Hippocampal formation (tissue), 2 donors: ENCODE data around the gene ASF1B.
A peak's percentile ranks its signal among the peaks of the same experiment; 100 is the strongest.
"Not testable (repeated sequence)": the region's sequence is repeated elsewhere in the genome, so short reads cannot be mapped to it uniquely, and the experiment has no call there.

Experiments used
- DNase-seq, 2 donors: peaks; one replicate each; lab custom pipeline; 2025; lab: John Stamatoyannopoulos, UW

Gene ASF1B

DNA sequence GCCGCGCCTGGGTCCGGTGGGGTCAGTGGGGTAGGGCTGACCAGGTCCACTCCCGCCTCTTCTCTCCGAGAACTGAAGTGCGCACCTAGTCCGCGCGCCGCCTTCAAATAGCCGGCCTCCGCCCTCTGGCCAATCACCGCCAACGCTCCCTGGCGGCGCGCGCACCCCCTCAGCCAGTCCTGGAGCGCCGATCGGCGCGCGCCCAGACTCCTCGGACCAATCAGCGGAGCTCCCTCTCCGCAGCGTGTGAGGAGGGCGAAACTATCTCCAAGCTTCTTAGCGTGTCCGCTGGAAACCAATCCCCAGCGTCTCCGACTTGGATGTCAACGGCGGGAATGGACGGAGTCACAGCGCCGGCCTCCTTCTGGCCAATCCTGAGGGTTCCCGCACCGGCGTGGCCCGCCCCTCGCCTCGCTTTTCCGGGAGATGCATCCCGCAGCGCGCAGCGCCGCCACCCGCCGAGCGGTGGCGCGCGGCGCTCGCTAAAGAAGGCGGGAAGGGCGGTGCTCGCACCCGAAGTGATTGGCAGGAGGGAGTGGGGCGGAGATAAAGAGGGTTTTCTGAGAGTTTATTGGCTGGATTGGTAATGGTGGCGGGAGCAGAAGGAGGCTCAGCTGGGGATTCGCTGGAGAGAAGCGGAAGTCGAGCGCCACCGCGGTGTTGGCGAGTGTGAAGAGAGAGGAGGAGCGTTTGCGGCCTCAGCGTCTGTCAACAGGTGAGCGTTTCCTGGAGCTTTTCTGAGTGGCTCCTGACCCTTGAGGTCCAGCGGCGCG is at the start of gene ASF1B:
Gene ASF1B, minus strand, starts transcription at position 81 of the 773 bp plus-strand sequence. CDS start 133 bp downstream, outside the sequence.
- peak; percentile 99 to 100 for DNase-seq

DNA sequence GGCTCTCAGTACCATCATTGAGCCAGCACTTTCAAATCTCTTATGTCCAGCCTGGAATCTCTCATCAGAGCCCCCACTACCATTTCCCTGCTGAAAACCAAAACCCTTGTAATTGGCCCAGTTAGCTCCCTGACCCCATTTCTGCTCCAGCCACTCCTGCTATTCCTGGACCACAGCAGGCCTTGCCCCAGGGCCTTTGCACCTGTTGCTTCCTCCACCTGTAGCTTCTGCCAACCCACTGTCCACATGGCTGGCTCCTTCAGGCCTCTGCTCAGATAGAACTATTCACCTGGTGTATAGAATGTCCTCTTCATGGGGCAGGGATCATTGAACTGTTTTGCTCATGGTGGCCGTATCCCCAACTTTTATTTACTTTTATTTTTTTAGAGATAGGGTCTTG is 49.3 kb upstream of the ASF1B start:
- DNase-seq: not testable (repeated sequence)

DNA sequence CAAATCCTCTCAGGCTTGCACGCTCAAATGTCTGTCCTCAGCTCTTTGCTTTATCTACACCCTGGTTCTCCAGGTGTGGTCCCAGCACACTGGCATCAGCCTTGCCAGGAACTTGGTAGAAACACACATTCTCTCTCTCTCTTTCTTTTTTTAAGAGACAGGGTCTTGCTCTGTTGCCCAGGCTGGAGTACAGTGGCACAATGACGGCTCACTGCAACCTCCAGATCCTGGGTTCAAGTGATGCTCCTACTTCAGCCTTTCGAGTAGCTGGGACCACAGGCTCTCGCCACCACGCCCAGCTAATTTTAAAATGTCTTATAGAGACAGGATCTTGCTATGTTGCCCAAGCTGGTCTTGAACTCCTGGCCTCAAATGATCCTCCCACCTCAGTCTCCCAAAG is 48.8 kb upstream of the ASF1B start:
- no peak for DNase-seq

DNA sequence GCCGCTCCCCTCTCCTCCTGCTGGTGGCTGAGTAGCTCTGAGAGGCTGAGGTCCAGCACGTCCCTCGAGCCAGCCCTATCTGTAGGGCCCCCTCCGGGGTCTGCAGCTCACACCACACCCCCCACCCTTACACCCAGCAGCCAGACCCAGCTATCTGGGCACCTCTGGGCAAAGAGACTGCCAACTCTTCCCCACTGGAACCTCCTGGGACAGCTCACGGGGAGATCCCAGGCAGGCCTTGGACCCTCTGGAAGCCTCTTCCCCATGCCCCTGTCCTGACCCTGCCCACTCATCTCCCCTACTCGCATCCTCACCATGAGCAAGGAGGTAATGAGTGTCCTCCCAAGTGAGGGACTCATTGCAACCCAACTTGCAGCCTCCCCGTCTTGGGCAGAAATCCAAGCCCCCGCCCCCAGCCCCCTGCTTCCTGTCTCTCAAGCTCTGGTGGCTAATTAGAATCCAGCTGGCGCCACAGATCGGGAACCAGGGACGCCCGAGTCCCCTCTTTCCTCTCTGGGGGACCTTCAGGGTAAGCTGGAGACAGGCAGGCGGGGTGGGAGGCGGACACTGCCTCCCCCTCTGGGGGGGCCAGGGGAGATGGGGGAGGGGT is 47.5 kb upstream of the ASF1B start:
- DNase-seq: no peak

DNA sequence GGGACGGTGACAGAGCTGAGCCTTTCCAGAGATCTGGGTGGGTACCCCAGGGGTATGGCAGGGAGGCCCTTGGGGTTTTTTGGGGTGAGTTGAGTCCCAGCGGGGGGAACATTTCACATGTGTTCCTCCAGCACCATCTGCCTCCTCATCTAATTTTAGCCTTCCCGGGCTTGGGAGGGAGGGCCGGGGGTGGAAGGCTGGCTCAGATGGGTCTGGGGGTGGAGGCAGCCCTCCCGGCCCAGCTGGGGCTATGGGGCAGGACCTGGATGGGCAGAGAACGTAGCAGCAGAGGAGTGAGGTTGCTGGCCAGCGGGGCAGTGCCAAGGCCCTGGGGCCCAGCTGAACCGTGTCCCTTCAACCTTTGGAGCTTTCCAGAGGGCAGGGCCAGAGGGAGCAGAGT is 46.1 kb upstream of the ASF1B start:
- DNase-seq: no peak

DNA sequence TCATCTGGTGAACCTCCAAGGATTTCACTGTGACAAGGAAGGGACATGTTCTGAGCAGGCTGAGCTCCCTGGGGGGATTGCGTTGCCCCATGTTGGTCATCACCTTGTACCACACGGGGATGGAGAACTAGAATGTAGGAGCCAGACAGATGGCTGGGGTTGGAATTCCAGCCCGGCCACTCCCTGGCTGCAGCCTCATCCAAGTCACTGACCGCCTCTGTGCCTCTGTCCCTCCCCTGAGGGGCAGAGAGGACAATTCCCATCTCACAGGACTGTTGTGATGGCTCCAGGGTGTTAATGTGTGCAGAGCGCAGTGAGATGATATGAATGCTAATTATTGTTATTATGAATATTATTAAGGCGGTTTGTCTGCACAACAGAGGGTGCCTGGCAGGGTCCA is 45.5 kb upstream of the ASF1B start:
- DNase-seq: no peak

DNA sequence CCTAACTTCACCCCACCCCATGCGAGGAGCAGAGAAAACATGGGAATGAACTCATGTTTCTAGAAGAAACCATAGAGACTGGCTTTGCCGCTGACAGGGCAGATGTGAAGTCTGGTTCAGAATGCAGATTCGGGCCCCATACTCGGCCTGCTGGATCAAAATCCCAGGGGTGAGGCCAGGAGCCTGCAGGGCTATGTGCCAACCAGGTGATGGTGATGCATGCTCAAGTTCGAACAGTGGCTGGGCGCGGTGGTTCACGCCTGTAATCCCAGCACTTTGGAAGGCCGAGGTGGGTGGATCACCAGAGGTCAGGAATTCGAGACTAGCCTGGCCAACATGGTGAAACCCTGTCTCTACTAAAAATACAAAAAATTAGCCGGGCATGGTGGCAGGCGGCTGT is 44.8 kb upstream of the ASF1B start:
- not testable (repeated sequence) for DNase-seq

DNA sequence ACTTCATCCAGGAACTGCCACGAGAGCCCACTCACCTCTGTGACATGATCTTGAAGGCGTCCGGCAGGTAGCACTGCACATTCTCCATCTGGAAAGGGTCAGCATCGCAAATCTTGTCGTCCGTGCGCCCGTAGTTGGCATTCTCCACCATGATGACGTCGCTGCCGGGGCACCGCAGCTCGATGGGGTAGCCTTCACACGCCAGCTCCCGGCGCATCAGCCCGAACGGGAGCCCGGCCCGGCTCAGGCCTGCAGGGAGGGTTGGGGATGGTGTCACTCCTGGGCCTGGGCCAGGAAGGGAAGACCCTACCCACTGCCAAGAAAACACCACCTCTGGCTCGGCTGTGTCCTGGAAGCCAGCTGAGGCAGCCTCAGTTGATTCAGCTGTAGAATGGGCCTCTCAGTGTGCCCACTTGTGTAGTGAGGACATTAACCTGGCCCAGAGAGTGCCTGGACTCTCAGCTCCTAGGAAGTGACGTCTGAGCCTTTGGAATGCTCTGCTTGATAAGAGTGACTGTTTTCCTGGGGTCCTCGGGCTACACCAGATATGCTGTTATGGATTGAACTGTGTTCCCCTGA is 41.2 kb upstream of the ASF1B start:
- no peak for DNase-seq

DNA sequence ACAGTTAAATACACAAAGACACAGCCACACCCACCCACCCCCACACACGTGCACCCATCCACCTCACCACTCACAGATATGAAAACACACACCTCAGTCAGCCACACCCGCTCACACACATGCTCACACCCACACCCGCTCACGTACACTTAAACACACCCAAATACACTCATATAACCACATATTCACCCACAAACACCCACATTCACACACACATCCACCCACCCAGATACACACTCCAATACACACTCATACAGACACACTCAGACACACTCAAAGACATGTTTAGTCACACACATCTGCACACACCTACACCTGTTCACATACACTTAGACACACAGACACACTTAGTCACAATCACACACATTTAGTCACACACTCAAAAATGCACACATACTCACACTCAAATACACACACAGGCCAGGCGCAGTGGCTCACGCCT is 39.0 kb upstream of the ASF1B start:
- no peak for DNase-seq

DNA sequence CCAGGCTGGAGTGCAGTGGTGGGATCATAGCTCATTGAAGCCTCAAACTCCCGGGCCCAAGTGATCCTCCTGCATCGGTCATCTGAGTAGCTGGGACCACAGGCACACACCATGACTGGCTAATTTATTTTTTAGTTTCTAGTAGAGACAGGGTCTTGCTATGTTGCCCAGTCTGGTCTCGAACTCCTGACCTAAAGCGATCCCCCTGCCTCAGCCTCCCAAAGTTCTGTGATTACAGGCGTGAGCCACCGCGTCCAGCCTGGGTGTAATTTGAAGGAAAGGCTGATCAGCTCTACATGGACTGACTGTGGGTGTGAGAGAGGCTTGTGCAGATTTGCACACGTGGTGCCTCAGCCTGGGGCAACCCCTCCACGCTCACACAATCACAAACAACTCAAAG is 38.5 kb upstream of the ASF1B start:
- DNase-seq: no peak

DNA sequence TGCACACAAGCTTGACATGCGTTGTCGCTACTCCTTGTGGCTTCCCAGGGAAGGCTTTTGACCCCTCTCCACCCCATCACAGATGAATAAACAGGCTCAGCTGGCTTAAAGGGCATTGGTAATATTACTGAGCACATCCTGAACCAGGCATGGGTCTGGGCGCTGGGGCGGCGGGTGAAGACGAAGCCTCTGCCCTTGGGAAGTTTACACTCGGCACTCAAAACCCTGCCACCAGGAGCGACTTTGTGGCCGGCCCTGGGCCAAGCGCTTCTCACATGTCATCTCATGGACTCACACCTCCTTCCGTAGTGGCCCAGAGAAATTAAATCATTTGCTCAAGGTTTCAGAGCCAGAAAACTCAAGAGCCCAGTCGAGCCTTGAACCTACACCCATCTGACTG is 32.6 kb upstream of the ASF1B start:
- no peak for DNase-seq

DNA sequence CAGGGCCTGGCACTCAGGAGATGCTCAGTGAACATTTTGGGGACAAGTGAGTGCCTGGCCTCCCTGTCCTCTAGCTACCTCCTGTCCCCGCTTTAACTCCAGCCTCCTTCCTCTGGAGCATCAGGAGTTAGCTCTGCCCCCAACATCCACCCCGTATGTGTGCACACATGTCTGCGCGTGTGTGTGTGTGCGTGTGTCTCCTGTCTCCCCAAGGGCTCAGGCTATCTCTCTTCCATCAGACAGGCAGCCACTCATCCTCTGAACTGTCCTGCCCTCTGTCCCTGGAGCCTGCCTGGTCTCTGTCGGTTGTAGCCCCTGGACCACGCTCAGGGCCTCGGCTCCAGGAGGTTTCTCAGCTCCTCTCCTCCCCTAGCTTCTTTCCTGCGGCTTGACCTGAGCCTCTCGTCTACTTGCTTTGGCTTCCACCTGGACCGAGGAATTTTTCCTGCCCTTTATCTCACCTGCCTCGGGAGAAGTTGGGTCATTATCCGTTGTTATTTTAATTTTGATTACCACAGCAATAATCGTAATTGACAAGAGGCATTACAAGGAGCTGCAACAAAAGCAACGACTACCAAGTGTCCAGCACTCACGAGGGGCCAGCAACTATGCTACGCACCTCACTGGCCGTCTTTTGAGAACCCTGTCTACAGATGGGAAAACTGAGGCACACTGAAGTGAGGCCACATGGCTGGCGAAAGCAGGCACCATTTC is 32.0 kb upstream of the ASF1B start:
- no peak for DNase-seq

DNA sequence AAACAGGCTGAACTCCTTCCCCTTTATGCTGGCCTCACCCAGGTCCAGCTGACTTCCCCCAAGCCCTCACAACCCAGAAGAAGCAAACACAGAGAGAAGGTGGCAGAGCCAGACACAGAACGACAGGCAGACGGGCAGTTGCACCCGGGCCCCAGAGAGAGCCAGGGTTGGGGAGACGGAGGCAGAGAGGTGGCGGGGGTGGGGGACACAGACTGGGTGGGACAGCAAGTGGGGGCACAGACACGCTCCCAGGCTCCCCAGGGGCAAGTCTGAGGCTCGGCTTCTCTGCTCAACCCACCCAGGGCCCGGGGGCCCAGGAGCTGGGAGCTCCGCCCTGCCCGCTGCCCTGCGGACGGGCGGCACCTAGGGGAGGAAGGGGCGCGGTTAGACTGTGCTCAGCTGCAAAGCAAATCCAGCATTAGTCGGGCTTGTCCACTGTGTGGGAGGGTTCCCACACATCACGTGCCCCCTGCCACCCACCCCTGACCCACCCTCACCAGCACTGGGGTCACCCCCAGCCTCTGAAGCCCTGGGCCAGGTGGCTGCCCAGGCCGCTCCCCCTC is 31.3 kb upstream of the ASF1B start:
- no peak for DNase-seq

DNA sequence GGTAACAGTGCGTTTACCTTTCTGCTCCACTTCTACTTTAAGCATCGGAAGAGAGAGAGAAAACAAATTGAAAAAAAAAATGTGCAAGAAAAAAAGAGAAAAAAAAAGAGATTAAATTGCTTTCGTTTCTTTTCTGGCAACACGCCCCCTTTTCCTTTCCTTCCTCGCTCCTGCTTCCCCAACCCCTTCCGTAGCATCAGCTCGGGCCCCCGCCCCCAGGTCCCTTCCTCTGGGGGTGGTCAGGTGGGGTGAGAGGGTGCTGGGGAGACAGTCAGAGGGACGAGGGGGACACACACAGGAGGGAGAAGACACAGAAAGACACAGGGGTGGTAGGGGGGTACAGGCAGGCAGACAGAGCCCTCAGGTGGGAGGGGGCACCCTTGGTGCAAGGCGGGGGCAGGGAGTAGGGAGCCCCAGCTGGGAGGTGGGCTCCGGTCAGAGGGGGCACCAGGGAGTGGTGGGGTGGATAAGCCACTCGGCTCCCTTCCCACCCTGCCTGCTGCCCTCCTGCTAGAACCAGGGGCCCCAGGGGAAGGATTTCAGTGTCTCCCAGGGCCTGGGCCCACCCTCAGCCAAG is 30.7 kb upstream of the ASF1B start:
- DNase-seq: no peak

DNA sequence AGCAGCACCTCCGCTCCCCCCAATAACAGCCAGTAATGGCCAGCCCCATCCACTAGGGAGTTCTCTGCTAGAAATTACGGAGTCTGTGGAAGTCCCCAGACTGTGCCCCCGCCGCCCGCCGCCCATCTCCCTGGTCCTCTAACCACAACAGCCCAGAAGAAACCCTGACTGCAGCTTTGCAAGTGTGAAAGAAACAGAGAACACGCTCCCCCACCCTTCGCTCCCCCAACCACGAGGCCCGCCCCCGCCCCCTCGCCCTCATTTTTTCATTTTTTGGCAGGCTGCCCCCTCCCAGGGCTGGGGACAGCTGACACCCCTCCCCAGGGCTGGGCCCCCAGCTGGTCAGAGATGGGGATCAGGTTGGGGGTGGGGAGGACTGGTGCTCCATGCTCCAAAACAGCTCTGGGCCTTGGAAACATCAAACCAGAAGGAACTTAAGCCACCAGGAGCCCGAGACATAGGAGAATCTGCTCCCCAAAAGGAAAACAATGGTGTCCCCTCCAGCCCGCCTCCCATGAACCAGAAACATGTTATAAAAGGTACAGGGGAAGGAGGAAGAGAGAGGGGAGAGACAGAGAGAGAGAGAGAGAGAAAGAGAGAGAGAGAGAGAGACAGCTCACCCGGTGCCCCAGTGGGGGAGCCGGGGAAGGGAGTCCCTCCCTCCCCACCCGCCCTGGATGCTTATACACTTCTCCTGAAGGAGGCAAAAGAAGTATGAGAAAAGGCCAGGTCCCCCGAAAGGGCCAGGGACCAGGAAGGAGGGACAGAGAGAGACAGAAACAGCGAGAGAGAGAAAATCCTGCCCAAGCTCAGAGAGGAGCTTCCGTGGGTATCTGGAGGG is 29.8 kb upstream of the ASF1B start:
- no peak for DNase-seq

DNA sequence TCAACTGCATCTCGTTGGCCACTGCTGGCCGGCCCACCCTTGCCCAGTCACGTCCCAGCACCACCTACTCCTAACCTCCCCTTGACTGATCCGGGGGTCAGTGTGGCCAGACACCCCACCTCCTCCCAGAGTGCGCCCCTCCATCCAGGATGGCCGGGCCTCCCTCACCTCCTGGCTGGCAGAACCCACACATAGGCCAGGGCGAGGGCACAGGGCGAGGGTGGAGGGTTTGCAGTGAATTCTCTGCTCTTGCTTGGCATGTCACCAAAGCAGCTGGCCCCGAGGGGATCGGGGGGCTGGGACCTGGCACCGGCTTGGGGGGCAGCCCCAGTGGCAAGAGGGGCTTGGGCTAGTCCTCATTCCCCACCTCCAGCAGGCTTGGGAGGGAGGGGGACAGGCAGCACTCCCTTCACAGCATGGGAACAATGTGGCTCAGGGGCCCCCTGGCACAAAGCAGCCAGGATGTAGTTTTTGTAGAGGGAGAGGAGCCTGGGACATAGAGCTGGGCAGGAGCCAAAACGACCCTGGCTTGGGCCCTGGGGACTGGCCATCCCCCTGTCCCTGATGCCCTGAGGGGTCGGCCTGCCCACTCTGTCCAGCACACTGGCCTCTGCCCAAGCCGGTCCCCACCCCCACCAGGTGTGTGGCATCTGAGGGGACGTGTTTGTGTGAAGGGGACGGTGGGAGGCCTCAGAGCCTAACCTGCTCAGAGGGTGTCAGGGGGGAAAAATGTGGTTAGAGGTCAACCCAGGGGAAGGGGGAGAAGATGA is 28.5 kb upstream of the ASF1B start:
- no peak for DNase-seq

DNA sequence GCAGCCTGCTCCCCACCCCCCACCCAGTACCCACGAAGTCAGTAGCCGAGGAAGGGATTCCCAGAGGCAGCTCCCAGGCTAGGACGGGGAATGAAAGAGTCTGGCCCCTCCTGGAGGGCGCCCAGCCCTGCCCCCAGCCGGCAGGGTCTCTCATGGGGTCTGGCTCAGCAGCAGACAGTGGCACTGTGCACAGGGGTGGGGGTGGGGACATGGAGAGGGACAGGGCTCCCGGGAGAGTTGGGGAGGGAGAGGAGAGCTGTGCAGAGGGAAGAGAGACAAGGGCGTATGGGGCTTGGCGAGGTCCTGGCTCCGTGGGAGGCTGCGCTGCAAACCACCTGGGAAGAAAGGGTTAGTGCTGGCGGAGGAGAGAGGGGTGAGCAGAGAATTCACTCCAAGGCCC is 27.7 kb upstream of the ASF1B start:
- DNase-seq: no peak

DNA sequence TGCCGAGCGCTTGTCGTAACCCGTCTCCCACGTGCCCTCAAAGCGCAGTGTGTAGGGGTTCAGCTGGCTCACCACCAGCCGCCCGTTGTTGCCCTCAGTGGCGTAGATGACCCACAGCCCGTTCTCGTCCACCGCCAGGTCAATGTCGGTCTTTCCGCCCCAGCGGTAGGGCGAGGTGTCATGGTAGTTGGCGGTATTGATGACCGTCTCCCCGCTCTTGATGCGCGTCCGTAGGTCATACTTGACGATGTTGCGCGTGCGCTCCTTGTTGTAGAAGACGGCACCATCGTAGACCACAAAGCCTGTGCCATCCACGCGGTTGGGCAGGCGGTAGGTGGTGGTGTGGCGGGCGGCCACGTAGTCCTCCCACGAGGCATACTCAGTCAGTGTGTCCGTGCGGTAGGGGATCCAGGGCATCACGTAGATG is 26.5 kb upstream of the ASF1B start:
- no peak for DNase-seq

DNA sequence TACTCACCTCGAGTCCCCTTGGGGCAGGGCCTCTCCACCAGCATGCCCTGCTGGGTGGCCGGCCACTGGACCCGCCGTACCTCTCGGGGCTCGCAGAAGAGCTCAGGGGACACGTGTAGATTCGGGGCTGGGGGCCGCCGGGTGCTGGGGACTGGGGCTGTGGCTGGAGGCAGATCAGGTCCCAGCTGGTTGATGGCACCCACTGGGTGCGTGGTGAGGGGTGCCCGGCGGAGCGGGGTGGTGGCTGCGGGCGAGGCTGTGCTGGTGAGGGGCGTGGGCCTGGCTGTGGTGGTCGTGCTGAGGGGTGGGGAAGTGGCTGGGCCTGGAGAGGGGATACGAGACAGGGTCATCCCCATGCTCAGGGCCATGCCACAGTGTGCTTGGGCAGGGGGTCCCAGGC is 24.9 kb upstream of the ASF1B start:
- no peak for DNase-seq

DNA sequence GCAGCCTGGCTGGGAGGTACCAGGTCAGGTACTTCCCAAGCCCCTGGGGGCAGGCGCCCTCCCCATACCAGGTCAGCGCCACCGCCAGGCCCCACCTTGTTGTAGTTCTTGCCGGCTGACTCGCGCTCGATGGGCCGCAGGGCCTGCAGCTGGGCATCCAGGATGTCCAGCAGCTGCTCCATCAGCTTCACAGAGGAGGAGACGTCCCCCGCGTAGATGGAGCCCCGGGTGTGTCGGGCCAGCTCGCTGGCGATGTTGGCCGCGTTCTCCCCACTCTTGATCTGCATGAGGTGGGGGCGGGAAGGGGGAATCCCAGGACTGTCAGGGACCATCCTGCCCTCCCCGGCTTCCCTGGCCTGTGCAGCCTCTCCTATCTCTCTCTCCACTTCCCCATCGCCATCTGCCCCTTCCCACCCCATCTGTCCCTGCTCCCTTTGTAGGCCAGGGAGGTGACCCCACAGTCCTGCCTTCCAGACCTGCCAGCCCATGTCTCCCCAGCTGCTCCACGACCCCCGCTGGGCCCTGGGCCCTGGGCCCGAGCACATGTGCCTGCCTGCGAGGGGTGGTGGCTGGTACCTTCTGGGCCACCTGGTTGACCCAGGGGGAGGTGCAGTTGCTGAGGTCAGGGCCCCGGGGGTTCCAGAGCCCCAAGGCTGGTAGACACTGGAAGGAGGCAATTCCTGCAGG is 23.8 kb upstream of the ASF1B start:
- no peak for DNase-seq
